B cell (primary cell): Measurements from ENCODE around the gene SCGB1D2.

Source experiments
- CTCF ChIP-seq: fragments of 200-600 bp; IDR thresholded peaks from one replicate; pipeline ENCODE4 v1.8.0; 2022; ENCODE audit warnings: antibody characterized with exemption, mild to moderate bottlenecking
- EZH2 ChIP-seq: IDR thresholded peaks from 2 replicates; pipeline ENCODE4 v1.6.1; 2012; ENCODE audit warnings: borderline replicate concordance, low read depth, mild to moderate bottlenecking, moderate library complexity, low read length; ENCODE audit not compliant: insufficient read depth, poor library complexity, severe bottlenecking

GRCh38 chr11:62267050-62267449 lies 25.0 kb downstream of the SCGB1D2 start:
- no peak for TF ChIP-seq CTCF
- no peak for TF ChIP-seq EZH2
